WTC11 (cell line): ENCODE data around the gene CDC25A. TPM values are rescaled to one million over a fixed set of nuclear protein-coding genes. Genes with fewer than 3 reads are reported as not detected.
A peak's percentile ranks its signal among the peaks of the same experiment; 100 is the strongest.

Source experiments
- ATAC-seq: fragments of 200-7000 bp; cut with Tn5 transposase; 2 replicates; pipeline ENCODE4 v1.10.0; 2021; ENCODE audit warnings: mild to moderate bottlenecking, moderate library complexity
- CTCF ChIA-PET: fragments of 300-600 bp; sonication (Branson Sonifier 250); formaldehyde crosslinking; loops from one replicate; lab custom pipeline; 2021; ENCODE audit warnings: antibody characterized with exemption; lab: Charles Lee
- POLR2A ChIA-PET: fragments of 350-600 bp; sonication (Branson Sonifier 250); formaldehyde crosslinking; loops from one replicate; lab custom pipeline; 2021; ENCODE audit warnings: antibody characterized with exemption; lab: Charles Lee
- DNase-seq: peaks from one replicate; pipeline ENCODE4 v3.0.0; 2021; ENCODE audit warnings: low spot score
- H3K27ac Mint-ChIP-seq: 2 replicates; pipeline ENCODE4 v1.8.0; 2021; ENCODE audit warnings: mixed read lengths
- H3K27me3 Mint-ChIP-seq: 2 replicates; pipeline ENCODE4 v1.8.0; 2021; ENCODE audit warnings: low read depth, mild to moderate bottlenecking, moderate library complexity, mixed read lengths
- H3K36me3 Mint-ChIP-seq: 2 replicates; pipeline ENCODE4 v1.8.0; 2021; ENCODE audit warnings: mixed read lengths
- H3K4me1 Mint-ChIP-seq: 2 replicates; pipeline ENCODE4 v1.8.0; 2022; ENCODE audit warnings: mixed read lengths
- H3K4me3 Mint-ChIP-seq: 2 replicates; pipeline ENCODE4 v1.8.0; 2021; ENCODE audit warnings: mild to moderate bottlenecking, moderate library complexity, mixed read lengths
- H3K9me3 Mint-ChIP-seq: 2 replicates; pipeline ENCODE4 v1.8.0; 2021; ENCODE audit warnings: mixed read lengths
- ATF2 ChIP-seq: sonication (generic); formaldehyde crosslinking; IDR thresholded peaks from 2 replicates; pipeline ENCODE4 v1.8.1; 2022; ENCODE audit warnings: low read depth, missing genetic modification reagents, borderline replicate concordance
- CBFB ChIP-seq: sonication (generic); formaldehyde crosslinking; IDR thresholded peaks from 2 replicates; pipeline ENCODE4 v1.8.1; 2022; ENCODE audit warnings: mild to moderate bottlenecking, low read depth, missing genetic modification reagents
- CREB1 ChIP-seq: sonication (generic); formaldehyde crosslinking; IDR thresholded peaks from 2 replicates; pipeline ENCODE4 v1.8.0; 2023; ENCODE audit warnings: mild to moderate bottlenecking, missing genetic modification reagents
- E2F4 ChIP-seq: sonication (generic); formaldehyde crosslinking; IDR thresholded peaks from 2 replicates; pipeline ENCODE4 v1.8.1; 2022; ENCODE audit warnings: low read depth, mild to moderate bottlenecking, moderate library complexity, missing genetic modification reagents, borderline replicate concordance
- FOXK1 ChIP-seq: sonication (generic); formaldehyde crosslinking; IDR thresholded peaks from 2 replicates; pipeline ENCODE4 v1.8.0; 2022; ENCODE audit warnings: mild to moderate bottlenecking, moderate library complexity, missing genetic modification reagents
- FOXP1 ChIP-seq: sonication (generic); formaldehyde crosslinking; IDR thresholded peaks from 2 replicates; pipeline ENCODE4 v1.8.0; 2022; ENCODE audit warnings: missing genetic modification reagents, mild to moderate bottlenecking, moderate library complexity, borderline replicate concordance
- GTF2I ChIP-seq: fragments of 250-450 bp; sonication (Bioruptor Pico); conservative IDR thresholded peaks from 2 replicates; pipeline ENCODE4 v1.4.0; 2021; ENCODE audit warnings: mild to moderate bottlenecking
- JAZF1 ChIP-seq: fragments of 250-450 bp; sonication (Bioruptor Pico); IDR thresholded peaks from 2 replicates; pipeline ENCODE4 v1.9.0; 2021; ENCODE audit warnings: moderate library complexity, mild to moderate bottlenecking, inconsistent platforms
- JUN ChIP-seq: sonication (generic); formaldehyde crosslinking; IDR thresholded peaks from 2 replicates; pipeline ENCODE4 v1.8.0; 2023; ENCODE audit warnings: mild to moderate bottlenecking, missing genetic modification reagents
- NR1H2 ChIP-seq: sonication (generic); formaldehyde crosslinking; IDR thresholded peaks from 2 replicates; pipeline ENCODE4 v1.9.0; 2021; ENCODE audit warnings: mild to moderate bottlenecking, moderate library complexity, missing genetic modification reagents
- OVOL2 ChIP-seq: fragments of 250-450 bp; sonication (Bioruptor Pico); IDR thresholded peaks from 2 replicates; pipeline ENCODE4 v1.9.0; 2021; ENCODE audit warnings: mild to moderate bottlenecking, borderline replicate concordance
- PREB ChIP-seq: sonication (generic); formaldehyde crosslinking; IDR thresholded peaks from 2 replicates; pipeline ENCODE4 v1.8.1; 2022; ENCODE audit warnings: mild to moderate bottlenecking, missing genetic modification reagents, moderate library complexity, borderline replicate concordance
- PRRX2 ChIP-seq: fragments of 250-450 bp; sonication (Bioruptor Pico); IDR thresholded peaks from 2 replicates; pipeline ENCODE4 v1.8.0; 2021; ENCODE audit warnings: mild to moderate bottlenecking
- SOX15 ChIP-seq: fragments of 250-450 bp; sonication (Bioruptor Pico); IDR thresholded peaks from 2 replicates; pipeline ENCODE4 v1.9.0; 2021; ENCODE audit warnings: mild to moderate bottlenecking
- ZNF138 ChIP-seq: sonication (generic); formaldehyde crosslinking; conservative IDR thresholded peaks from 2 replicates; pipeline ENCODE4 v1.8.1; 2022; ENCODE audit warnings: mild to moderate bottlenecking, moderate library complexity, missing genetic modification reagents
- ZNF263 ChIP-seq: sonication (generic); formaldehyde crosslinking; IDR thresholded peaks from 2 replicates; pipeline ENCODE4 v1.8.1; 2022; ENCODE audit warnings: low read depth, mild to moderate bottlenecking, moderate library complexity, missing genetic modification reagents
- ZNF396 ChIP-seq: fragments of 250-450 bp; sonication (Bioruptor Pico); IDR thresholded peaks from 2 replicates; pipeline ENCODE4 v1.8.0; 2021; ENCODE audit warnings: mild to moderate bottlenecking, moderate library complexity, borderline replicate concordance
- ZNF416 ChIP-seq: fragments of 250-450 bp; sonication (Bioruptor Pico); IDR thresholded peaks from 2 replicates; pipeline ENCODE4 v1.9.0; 2021; ENCODE audit warnings: mild to moderate bottlenecking, inconsistent platforms
- ZNF423 ChIP-seq: fragments of 250-450 bp; sonication (Bioruptor Pico); IDR thresholded peaks from 2 replicates; pipeline ENCODE4 v2.1.2; 2022; ENCODE audit warnings: mild to moderate bottlenecking, moderate library complexity
- total RNA-seq: library from RNA; stranded (reverse); gene quantifications from 3 replicates; pipeline ENCODE4 v1.2.3, GENCODE V29; 2021
- TF ChIP-seq, protein P1 (sequence below): sonication (generic); formaldehyde crosslinking; IDR thresholded peaks from 2 replicates; pipeline ENCODE4 v1.8.1; 2023; ENCODE audit warnings: mild to moderate bottlenecking, moderate library complexity, missing genetic modification reagents
- TF ChIP-seq, protein P2 (sequence below): sonication (generic); formaldehyde crosslinking; IDR thresholded peaks from 2 replicates; pipeline ENCODE4 v1.8.0; 2022; ENCODE audit warnings: missing genetic modification reagents
- TF ChIP-seq, protein P3 (sequence below): fragments of 250-450 bp; sonication (Bioruptor Pico); conservative IDR thresholded peaks from 2 replicates; pipeline ENCODE4 v1.9.0; 2021; ENCODE audit warnings: mild to moderate bottlenecking
- TF ChIP-seq, protein P4 (sequence below): sonication (generic); formaldehyde crosslinking; IDR thresholded peaks from 2 replicates; pipeline ENCODE4 v1.8.1; 2023; ENCODE audit warnings: mild to moderate bottlenecking, missing genetic modification reagents, moderate library complexity

CDC25A gene
- total RNA-seq, 1 experiment from 2014 or later, result 57.6 TPM

DNA sequence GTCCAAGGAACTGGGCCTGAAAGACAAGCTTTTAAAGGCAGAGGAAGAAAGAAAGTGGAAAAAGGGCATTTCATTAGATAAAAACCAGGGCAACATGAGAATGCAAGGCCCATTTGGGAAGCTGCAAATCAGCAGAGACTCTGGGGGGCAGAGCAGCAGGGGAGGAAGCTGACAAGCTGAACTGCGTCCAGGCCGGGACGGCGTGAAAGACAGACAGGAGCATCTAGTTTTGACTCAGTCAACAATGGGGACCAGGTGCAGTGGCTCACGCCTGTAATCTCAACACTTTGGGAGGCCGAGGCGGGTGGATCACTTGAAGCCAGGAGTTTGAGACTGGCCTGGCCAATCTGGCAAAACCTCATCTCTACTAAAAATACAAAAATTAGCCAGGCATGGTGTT lies 69.9 kb downstream of the CDC25A start:
- CTCF ChIA-PET, result interaction anchor here (1.4 kb wide), 1 partner anchor 33 kb away, joined by 5 read pairs; no protein-coding TSS in a partner anchor
- Mint-ChIP-seq H3K27me3 (no peaks in the 10 kb centered on the region), H3K4me3 (no peak overlapping the region), H3K36me3 (no peaks in the 10 kb centered on the region), H3K9me3 (no peaks in the 10 kb centered on the region), H3K4me1 (peaks cover 21% of the 10 kb centered on the region), H3K27ac (peak overlapping the region; percentile 20)
- POLR2A ChIA-PET, result no interaction called here
- ATAC-seq, result peak; percentile 35
- DNase-seq, result peak; percentile 21
- TF ChIP-seq, protein P1, sequence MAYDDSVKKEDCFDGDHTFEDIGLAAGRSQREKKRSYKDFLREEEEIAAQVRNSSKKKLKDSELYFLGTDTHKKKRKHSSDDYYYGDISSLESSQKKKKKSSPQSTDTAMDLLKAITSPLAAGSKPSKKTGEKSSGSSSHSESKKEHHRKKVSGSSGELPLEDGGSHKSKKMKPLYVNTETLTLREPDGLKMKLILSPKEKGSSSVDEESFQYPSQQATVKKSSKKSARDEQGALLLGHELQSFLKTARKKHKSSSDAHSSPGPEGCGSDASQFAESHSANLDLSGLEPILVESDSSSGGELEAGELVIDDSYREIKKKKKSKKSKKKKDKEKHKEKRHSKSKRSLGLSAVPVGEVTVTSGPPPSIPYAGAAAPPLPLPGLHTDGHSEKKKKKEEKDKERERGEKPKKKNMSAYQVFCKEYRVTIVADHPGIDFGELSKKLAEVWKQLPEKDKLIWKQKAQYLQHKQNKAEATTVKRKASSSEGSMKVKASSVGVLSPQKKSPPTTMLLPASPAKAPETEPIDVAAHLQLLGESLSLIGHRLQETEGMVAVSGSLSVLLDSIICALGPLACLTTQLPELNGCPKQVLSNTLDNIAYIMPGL, result no peak
- TF ChIP-seq ZNF423 (CRISPR knock-in tag) (no peak), ZNF396 (no peak), PRRX2 (CRISPR knock-in tag) (no peak), JUN (CRISPR knock-in tag) (no peak), E2F4 (CRISPR knock-in tag) (no peak), CREB1 (CRISPR knock-in tag) (no peak), CBFB (CRISPR knock-in tag) (no peak), ZNF416 (CRISPR knock-in tag) (no peak), NR1H2 (no peak), FOXK1 (CRISPR knock-in tag) (no peak), PREB (CRISPR knock-in tag) (no peak), SOX15 (CRISPR knock-in tag) (no peak), OVOL2 (no peak)
- TF ChIP-seq, protein P2, sequence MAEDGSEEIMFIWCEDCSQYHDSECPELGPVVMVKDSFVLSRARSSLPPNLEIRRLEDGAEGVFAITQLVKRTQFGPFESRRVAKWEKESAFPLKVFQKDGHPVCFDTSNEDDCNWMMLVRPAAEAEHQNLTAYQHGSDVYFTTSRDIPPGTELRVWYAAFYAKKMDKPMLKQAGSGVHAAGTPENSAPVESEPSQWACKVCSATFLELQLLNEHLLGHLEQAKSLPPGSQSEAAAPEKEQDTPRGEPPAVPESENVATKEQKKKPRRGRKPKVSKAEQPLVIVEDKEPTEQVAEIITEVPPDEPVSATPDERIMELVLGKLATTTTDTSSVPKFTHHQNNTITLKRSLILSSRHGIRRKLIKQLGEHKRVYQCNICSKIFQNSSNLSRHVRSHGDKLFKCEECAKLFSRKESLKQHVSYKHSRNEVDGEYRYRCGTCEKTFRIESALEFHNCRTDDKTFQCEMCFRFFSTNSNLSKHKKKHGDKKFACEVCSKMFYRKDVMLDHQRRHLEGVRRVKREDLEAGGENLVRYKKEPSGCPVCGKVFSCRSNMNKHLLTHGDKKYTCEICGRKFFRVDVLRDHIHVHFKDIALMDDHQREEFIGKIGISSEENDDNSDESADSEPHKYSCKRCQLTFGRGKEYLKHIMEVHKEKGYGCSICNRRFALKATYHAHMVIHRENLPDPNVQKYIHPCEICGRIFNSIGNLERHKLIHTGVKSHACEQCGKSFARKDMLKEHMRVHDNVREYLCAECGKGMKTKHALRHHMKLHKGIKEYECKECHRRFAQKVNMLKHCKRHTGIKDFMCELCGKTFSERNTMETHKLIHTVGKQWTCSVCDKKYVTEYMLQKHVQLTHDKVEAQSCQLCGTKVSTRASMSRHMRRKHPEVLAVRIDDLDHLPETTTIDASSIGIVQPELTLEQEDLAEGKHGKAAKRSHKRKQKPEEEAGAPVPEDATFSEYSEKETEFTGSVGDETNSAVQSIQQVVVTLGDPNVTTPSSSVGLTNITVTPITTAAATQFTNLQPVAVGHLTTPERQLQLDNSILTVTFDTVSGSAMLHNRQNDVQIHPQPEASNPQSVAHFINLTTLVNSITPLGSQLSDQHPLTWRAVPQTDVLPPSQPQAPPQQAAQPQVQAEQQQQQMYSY, result no peak
- TF ChIP-seq, protein P3, sequence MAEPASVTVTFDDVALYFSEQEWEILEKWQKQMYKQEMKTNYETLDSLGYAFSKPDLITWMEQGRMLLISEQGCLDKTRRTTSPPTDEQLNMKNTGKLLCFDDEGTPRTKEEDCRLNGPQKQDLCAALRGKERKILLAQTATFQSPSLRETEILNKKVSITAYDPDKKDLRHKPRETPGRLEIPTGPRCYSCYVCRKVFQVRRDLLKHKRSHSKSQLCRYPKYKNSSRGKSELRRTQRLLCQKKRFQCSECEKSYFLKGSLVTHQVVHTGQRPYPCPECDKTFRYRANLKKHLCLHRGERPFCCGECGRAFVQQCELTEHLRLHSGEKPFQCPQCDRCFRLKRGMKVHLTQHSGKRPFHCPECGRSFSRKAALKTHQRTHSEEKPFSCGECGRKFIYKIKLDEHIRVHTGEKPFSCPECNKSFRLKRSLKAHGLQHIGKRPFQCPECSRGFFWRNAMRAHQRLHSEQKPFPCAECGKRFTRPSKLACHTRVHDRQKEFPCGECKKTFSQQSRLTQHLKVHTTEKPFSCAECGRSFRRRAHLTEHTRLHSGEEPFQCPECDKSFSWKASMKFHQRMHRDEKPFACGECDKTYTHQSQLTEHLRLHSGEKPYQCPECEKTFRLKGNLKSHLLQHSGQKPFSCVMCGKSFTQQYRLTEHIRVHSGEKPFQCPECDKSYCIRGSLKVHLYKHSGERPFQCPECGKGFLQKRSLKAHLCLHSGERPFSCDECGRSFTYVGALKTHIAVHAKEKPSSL, result no peak

DNA sequence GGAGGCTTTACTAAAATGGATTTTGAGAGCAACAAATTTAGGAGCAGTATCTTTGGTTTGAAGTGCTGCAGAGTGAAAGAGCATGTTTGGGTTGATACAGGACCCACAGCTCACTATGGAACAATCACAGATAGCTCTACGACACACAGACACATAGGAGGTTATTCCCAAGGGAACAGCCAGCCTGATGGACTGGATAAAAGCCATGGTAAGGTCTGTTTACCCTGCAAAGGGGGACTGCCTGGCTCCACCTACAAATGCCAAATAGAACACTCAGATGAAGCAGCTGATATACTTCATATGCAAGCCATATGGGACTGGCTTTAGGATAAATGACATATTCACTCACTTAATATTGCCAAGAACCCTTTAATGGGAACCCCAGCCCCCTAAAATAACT lies 75.4 kb downstream of the CDC25A start:
- H3K4me3 Mint-ChIP-seq, result no peak overlapping the region
- TF ChIP-seq, protein P4, sequence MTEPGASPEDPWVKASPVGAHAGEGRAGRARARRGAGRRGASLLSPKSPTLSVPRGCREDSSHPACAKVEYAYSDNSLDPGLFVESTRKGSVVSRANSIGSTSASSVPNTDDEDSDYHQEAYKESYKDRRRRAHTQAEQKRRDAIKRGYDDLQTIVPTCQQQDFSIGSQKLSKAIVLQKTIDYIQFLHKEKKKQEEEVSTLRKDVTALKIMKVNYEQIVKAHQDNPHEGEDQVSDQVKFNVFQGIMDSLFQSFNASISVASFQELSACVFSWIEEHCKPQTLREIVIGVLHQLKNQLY (CRISPR knock-in tag), result no peak
- no peak for TF ChIP-seq ZNF263 (CRISPR knock-in tag)
- TF ChIP-seq FOXP1, result no peak
- TF ChIP-seq JAZF1 (CRISPR knock-in tag), result no peak
- no peak for TF ChIP-seq GTF2I (CRISPR knock-in tag)
- TF ChIP-seq, protein P1, result no peak
- TF ChIP-seq ZNF138, result no peak
- no peak for TF ChIP-seq ATF2 (CRISPR knock-in tag)

More for the DNA sequence above, 75.4 kb downstream of the CDC25A start:
- Mint-ChIP-seq H3K36me3 (peaks cover 4% of the 10 kb centered on the region), H3K27ac (no peak overlapping the region), H3K4me1 (peaks cover 17% of the 10 kb centered on the region), H3K9me3 (peaks cover 5% of the 10 kb centered on the region), H3K27me3 (no peaks in the 10 kb centered on the region)
- ChIA-PET CTCF (interaction anchor here (0.8 to 1.8 kb wide), 2 partner anchors 39 to 45 kb away, joined by 4 read pairs; no protein-coding TSS in a partner anchor), POLR2A (interaction anchor here (0.6 to 1.1 kb wide), 2 partner anchors 25 to 502 kb away, joined by 3 to 4 read pairs; no protein-coding TSS in a partner anchor)
- ATAC-seq, result peak; percentile 57
- DNase-seq, result no peak
